Measurements from ENCODE around the gene SMARCA4.

DNA sequence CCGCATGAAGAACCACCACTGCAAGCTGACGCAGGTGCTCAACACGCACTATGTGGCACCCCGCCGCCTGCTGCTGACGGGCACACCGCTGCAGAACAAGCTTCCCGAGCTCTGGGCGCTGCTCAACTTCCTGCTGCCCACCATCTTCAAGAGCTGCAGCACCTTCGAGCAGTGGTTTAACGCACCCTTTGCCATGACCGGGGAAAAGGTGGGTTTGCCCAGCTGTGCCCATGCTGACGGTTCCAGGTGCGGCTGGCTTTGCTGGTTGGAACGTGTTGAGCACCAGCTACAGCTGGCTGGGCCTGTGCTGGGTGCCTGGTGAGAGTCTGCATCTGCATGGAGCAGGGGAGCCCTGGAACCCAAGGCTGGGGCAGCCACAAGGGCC, 60.9 kb downstream of the SMARCA4 start:
- TF ChIP-seq ZNF274 (IDR thresholded peaks at IDR 0.05; ENCODE audit: low read depth, low read length): no peak
- TF ChIP-seq YY1 (IDR thresholded peaks at IDR 0.05; ENCODE audit: insufficient read depth, insufficient read length): no peak

All from NT2/D1 (cell line).